Activated CD4-positive, CD25-positive, alpha-beta regulatory T cell treated with anti-CD3 and anti-CD28 coated beads, Interleukin-2, amount 50 U/mL, for 16 hours (primary cell): ENCODE data around the gene DOK6.
"Not testable (repeated sequence)": the region's sequence is repeated elsewhere in the genome, so short reads cannot be mapped to it uniquely, and the experiment has no call there.

ENCODE experiments used
- DNase-seq: peaks from one replicate; pipeline ENCODE4 v3.0.0-alpha.2; 2020; ENCODE audit warnings: low read depth, low spot score

DOK6 gene

GRCh38 chr18:69804776-69805501 is 404.3 kb downstream of the DOK6 start:
- DNase-seq, result no peak

GRCh38 chr18:69808399-69808798 is 407.7 kb downstream of the DOK6 start:
- no peak for DNase-seq

- DNase-seq, result no peak
Measured at GRCh38 chr18:69813559-69813958, 412.9 kb downstream of the DOK6 start.

GRCh38 chr18:69814861-69815385 is 414.2 kb downstream of the DOK6 start:
- DNase-seq, result no peak

GRCh38 chr18:69817335-69817940 is 416.8 kb downstream of the DOK6 start:
- DNase-seq, result no peak

- DNase-seq, result no peak
Measured at GRCh38 chr18:69819460-69819859, 418.8 kb downstream of the DOK6 start.

- no peak for DNase-seq
Measured at GRCh38 chr18:69820538-69820937, 419.9 kb downstream of the DOK6 start.

- no peak for DNase-seq
Measured at GRCh38 chr18:69830189-69830588, 429.5 kb downstream of the DOK6 start.

- not testable (repeated sequence) for DNase-seq
Measured at GRCh38 chr18:69834980-69835379, 434.3 kb downstream of the DOK6 start.

GRCh38 chr18:69838003-69838402 is 437.3 kb downstream of the DOK6 start:
- DNase-seq, result no peak

- DNase-seq, result no peak
Measured at GRCh38 chr18:69838620-69839411, 438.1 kb downstream of the DOK6 start.

GRCh38 chr18:69839497-69839896 is 438.8 kb downstream of the DOK6 start:
- DNase-seq, result no peak

- DNase-seq, result no peak
Measured at GRCh38 chr18:69840001-69840400, 439.3 kb downstream of the DOK6 start.

- no peak for DNase-seq
Measured at GRCh38 chr18:69840445-69840844, 439.8 kb downstream of the DOK6 start.

- no peak for DNase-seq
Measured at GRCh38 chr18:69841117-69841516, 440.4 kb downstream of the DOK6 start.

GRCh38 chr18:69843015-69843414 is 442.3 kb downstream of the DOK6 start:
- DNase-seq, result no peak

- DNase-seq, result no peak
Measured at GRCh38 chr18:69844656-69845055, 444.0 kb downstream of the DOK6 start.

- no peak for DNase-seq
Measured at GRCh38 chr18:69845593-69846506, 445.2 kb downstream of the DOK6 start.

- no peak for DNase-seq
Measured at GRCh38 chr18:69853051-69853450, 452.4 kb downstream of the DOK6 start.

- DNase-seq, result no peak
Measured at GRCh38 chr18:69854455-69854854, 453.8 kb downstream of the DOK6 start.

- no peak for DNase-seq
Measured at GRCh38 chr18:69858897-69859296, 458.2 kb downstream of the DOK6 start.
